GM13977 (cell line): ENCODE measurements around the gene CYTH3.
"Not testable (repeated sequence)": the region's sequence is repeated elsewhere in the genome, so short reads cannot be mapped to it uniquely, and the experiment has no call there.

ENCODE experiments used
- DNase-seq: peaks from one replicate; pipeline ENCODE4 v3.0.0; 2012; ENCODE audit warnings: low spot score
- CTCF ChIP-seq: IDR thresholded peaks from 2 replicates; pipeline ENCODE4 v1.5.1; 2012; ENCODE audit warnings: mild to moderate bottlenecking, control low read depth; ENCODE audit not compliant: insufficient read depth; ENCODE audit errors: extremely low read depth, missing control alignments
- in situ Hi-C: fragments of 300-500 bp; cut with MboI; formaldehyde crosslinking; loops from one replicate; pipeline ENCODE4 v1.12.0; 2022; ENCODE audit warnings: low sequenced_read_pairs, low pct_unique_long_range_greater_than_20kb, mixed read lengths, inconsistent platforms; ENCODE audit not compliant: unreplicated experiment

The CYTH3 gene

GRCh38 chr7:6200971-6201370 lies 71.5 kb downstream of the CYTH3 start:
- no peak for TF ChIP-seq CTCF
- no peak for DNase-seq
- in situ Hi-C loops: no loop called here

- no peak for TF ChIP-seq CTCF
- no peak for DNase-seq
- in situ Hi-C loops: no loop called here
These were observed 73.5 kb downstream of the CYTH3 start for GRCh38 chr7:6198689-6199595.

- in situ Hi-C loops: no loop called here
- no peak for DNase-seq
- no peak for TF ChIP-seq CTCF
These were observed 74.4 kb downstream of the CYTH3 start for GRCh38 chr7:6197801-6198551.

GRCh38 chr7:6193709-6194108 lies 78.7 kb downstream of the CYTH3 start:
- in situ Hi-C loops: no loop called here
- TF ChIP-seq CTCF: no peak
- DNase-seq: no peak

- DNase-seq, in situ Hi-C loops: not testable (repeated sequence)
These were observed 81.9 kb downstream of the CYTH3 start for GRCh38 chr7:6190563-6190962.

GRCh38 chr7:6188389-6188788 lies 84.0 kb downstream of the CYTH3 start:
- TF ChIP-seq CTCF: no peak
- no peak for DNase-seq
- in situ Hi-C loops: no loop called here

- TF ChIP-seq CTCF: no peak
- in situ Hi-C loops: no loop called here
- no peak for DNase-seq
These were observed 85.8 kb downstream of the CYTH3 start for GRCh38 chr7:6186577-6186976.
